Ureter (tissue), 1 donor: Measurements from ENCODE around the gene TMEM132A. TPM values are rescaled to one million over a fixed set of nuclear protein-coding genes. Genes with fewer than 3 reads are reported as not detected.

Source experiments
- DNase-seq: peaks from one replicate; pipeline ENCODE4 v3.0.0-alpha.2; 2020; ENCODE audit warnings: low spot score
- total RNA-seq: library from RNA; stranded (reverse); gene quantifications from one replicate; pipeline ENCODE4 v1.2.4, GENCODE V29; 2023
- donor health status: DM: yes; HTN: yes; CAD: no.

Gene TMEM132A
- total RNA-seq, 1 donor from 2014 or later: 8.0 TPM

- no peak for DNase-seq
Measured at GRCh38 chr11:60921777-60922335, 2.4 kb upstream of the TMEM132A start.

GRCh38 chr11:60922906-60923305, 1.4 kb upstream of the TMEM132A start:
- DNase-seq: no peak

GRCh38 chr11:60923326-60923725, 934 bp upstream of the TMEM132A start:
- DNase-seq: no peak

- DNase-seq: no peak
Measured at GRCh38 chr11:60923800-60924109, 505 bp upstream of the TMEM132A start.

GRCh38 chr11:60924906-60925853, 920 bp downstream of the TMEM132A start:
- no peak for DNase-seq

GRCh38 chr11:60925868-60926267, 1.6 kb downstream of the TMEM132A start:
- no peak for DNase-seq

- DNase-seq: no peak
Measured at GRCh38 chr11:60926500-60926899, 2.2 kb downstream of the TMEM132A start.

- no peak for DNase-seq
Measured at GRCh38 chr11:60927061-60927592, 2.9 kb downstream of the TMEM132A start.

- DNase-seq: no peak
Measured at GRCh38 chr11:60927600-60927999, 3.3 kb downstream of the TMEM132A start.

GRCh38 chr11:60928563-60929001, 4.3 kb downstream of the TMEM132A start:
- DNase-seq: no peak

GRCh38 chr11:60929764-60930163, 5.5 kb downstream of the TMEM132A start:
- no peak for DNase-seq

GRCh38 chr11:60930394-60930793, 6.1 kb downstream of the TMEM132A start:
- DNase-seq: no peak

- DNase-seq: no peak
Measured at GRCh38 chr11:60931917-60932316, 7.7 kb downstream of the TMEM132A start.

GRCh38 chr11:60932605-60933356, 8.5 kb downstream of the TMEM132A start:
- no peak for DNase-seq

GRCh38 chr11:60933416-60934123, 9.3 kb downstream of the TMEM132A start:
- DNase-seq: no peak

- DNase-seq: no peak
Measured at GRCh38 chr11:60934124-60934789, 10.0 kb downstream of the TMEM132A start.

GRCh38 chr11:60934790-60935605, 10.7 kb downstream of the TMEM132A start:
- DNase-seq: no peak

- no peak for DNase-seq
Measured at GRCh38 chr11:60935676-60936442, 11.6 kb downstream of the TMEM132A start.

GRCh38 chr11:60936467-60937143, 12.3 kb downstream of the TMEM132A start:
- DNase-seq: no peak
